Measurements from ENCODE around the gene DAB2IP.

Gene DAB2IP

DNA sequence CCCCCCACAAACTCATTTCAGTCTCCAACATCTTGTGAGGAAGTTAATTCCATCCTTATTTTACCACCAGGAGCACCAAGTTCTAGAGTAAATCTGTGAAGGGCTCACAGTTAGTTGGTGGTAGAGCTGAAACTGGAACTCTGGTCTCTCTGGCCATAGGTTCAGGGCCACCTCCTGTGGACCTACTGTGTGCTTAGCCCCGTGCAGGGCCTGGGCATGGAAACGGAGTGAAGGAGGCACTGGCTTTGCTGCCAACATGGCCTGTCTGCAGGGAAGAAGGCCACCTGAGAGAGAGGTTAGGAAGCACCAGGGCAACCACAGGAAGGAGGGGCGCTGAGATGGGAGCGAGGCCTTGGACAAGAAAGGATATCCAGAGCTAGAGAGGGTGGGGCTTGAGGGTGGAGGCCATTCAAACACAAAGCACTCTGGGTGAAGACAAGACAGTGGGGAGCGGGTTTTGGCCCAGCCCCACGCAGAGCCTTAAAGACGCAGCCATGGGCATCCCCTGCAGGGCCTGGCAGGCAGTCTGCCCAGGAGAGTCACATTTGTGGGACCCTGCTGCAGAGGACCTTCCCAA is 16.0 kb upstream of the DAB2IP start:
- Histone ChIP-seq H3K4me1 (ENCODE audit: insufficient read depth, low read length) (no peaks in the 10 kb centered on the region), H3K9me3 (ENCODE audit: insufficient read depth, low read length, severe bottlenecking) (no peaks in the 10 kb centered on the region), H3K4me3 (ENCODE audit: low read depth in 1 of 2, low read length in 2 of 2) (no peak overlapping the region), H3K4me2 (ENCODE audit: insufficient read depth, low read length) (no peak overlapping the region), H3K36me3 (ENCODE audit: insufficient read depth, low read length) (no peaks in the 10 kb centered on the region), H3K27ac (ENCODE audit: low read length) (no peak overlapping the region), H3K79me2 (ENCODE audit: insufficient read depth, low read length) (no peaks in the 10 kb centered on the region), H3K9ac (ENCODE audit: low read depth, low read length) (no peak overlapping the region), H4K20me1 (ENCODE audit: insufficient read depth, low read length) (no peaks in the 10 kb centered on the region), H3K27me3 (ENCODE audit: insufficient read depth, low read length, poor library complexity) (no peaks in the 10 kb centered on the region), H2AFZ (ENCODE audit: low read depth, low read length) (no peak overlapping the region)
- DNase-seq (no peak), ATAC-seq (ENCODE audit: insufficient read depth, low read depth) (no peak)
- TF ChIP-seq, protein P1, sequence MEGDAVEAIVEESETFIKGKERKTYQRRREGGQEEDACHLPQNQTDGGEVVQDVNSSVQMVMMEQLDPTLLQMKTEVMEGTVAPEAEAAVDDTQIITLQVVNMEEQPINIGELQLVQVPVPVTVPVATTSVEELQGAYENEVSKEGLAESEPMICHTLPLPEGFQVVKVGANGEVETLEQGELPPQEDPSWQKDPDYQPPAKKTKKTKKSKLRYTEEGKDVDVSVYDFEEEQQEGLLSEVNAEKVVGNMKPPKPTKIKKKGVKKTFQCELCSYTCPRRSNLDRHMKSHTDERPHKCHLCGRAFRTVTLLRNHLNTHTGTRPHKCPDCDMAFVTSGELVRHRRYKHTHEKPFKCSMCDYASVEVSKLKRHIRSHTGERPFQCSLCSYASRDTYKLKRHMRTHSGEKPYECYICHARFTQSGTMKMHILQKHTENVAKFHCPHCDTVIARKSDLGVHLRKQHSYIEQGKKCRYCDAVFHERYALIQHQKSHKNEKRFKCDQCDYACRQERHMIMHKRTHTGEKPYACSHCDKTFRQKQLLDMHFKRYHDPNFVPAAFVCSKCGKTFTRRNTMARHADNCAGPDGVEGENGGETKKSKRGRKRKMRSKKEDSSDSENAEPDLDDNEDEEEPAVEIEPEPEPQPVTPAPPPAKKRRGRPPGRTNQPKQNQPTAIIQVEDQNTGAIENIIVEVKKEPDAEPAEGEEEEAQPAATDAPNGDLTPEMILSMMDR (IDR thresholded peaks at IDR 0.05; ENCODE audit: borderline replicate concordance, extremely low read depth, low read length, poor library complexity, severe bottlenecking), result no peak
- no peak for TF ChIP-seq EZH2 (IDR thresholded peaks at IDR 0.05; ENCODE audit: borderline replicate concordance, low read depth, low read length, severe bottlenecking)

- DNase-seq (no peak), ATAC-seq (ENCODE audit: insufficient read depth, low read depth) (no peak)
- Histone ChIP-seq H3K4me1 (ENCODE audit: insufficient read depth, low read length) (no peaks in the 10 kb centered on the region), H3K4me2 (ENCODE audit: insufficient read depth, low read length) (no peak overlapping the region), H3K27me3 (ENCODE audit: insufficient read depth, low read length, poor library complexity) (no peaks in the 10 kb centered on the region), H3K36me3 (ENCODE audit: insufficient read depth, low read length) (no peaks in the 10 kb centered on the region), H3K79me2 (ENCODE audit: insufficient read depth, low read length) (no peaks in the 10 kb centered on the region), H3K9ac (ENCODE audit: low read depth, low read length) (no peak overlapping the region), H2AFZ (ENCODE audit: low read depth, low read length) (no peak overlapping the region), H3K27ac (ENCODE audit: low read length) (no peak overlapping the region), H3K9me3 (ENCODE audit: insufficient read depth, low read length, severe bottlenecking) (no peaks in the 10 kb centered on the region), H3K4me3 (ENCODE audit: low read depth in 1 of 2, low read length in 2 of 2) (no peak overlapping the region), H4K20me1 (ENCODE audit: insufficient read depth, low read length) (no peaks in the 10 kb centered on the region)
- no peak for TF ChIP-seq EZH2 (IDR thresholded peaks at IDR 0.05; ENCODE audit: borderline replicate concordance, low read depth, low read length, severe bottlenecking)
- TF ChIP-seq, protein P1 (IDR thresholded peaks at IDR 0.05; ENCODE audit: borderline replicate concordance, extremely low read depth, low read length, poor library complexity, severe bottlenecking), result no peak
Measured at GRCh38 chr9:121636341-121636865, 15.0 kb upstream of the DAB2IP start.

DNA sequence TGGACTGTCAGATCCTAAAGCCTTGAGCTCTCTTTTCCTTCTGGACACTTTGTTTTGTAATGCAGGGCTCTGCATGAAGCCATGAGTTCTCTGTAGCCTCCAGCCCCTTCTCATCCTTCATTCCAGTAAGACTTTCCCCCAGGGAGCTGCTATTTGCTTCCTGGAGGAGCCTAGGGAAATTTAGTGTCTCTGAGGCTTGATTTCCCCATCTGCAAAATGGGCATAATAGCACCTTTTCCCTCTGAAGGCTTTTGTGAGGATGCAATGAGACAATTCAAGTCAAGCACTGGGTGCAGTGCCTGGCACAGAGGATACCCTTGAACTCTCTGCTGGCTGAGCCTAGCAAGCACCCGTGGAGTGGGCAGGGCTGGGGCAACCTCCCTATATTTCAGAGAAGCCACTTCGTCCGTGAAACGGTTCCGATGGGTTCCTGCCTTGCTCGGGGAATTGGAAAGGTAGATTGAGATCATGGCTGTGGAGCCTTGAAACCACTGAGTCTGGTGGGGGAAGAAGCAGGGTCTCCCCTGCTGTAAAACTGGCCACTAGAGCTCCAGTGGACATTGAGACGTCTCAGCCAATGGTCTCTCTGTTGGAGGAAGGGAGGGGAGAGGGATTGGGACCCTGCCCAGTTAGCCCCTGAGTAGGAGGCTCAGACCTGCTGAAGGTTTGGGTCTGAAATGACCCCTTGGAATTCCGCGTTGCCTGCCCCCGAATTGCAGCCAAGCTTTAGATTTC is 14.3 kb upstream of the DAB2IP start:
- no peak overlapping the region for H2AFZ ChIP-seq (ENCODE audit: low read depth, low read length)
- no peak overlapping the region for H3K4me2 ChIP-seq (ENCODE audit: insufficient read depth, low read length)
- no peak for TF ChIP-seq EZH2 (IDR thresholded peaks at IDR 0.05; ENCODE audit: borderline replicate concordance, low read depth, low read length, severe bottlenecking)
- TF ChIP-seq, protein P1 (IDR thresholded peaks at IDR 0.05; ENCODE audit: borderline replicate concordance, extremely low read depth, low read length, poor library complexity, severe bottlenecking), result no peak
- no peak for DNase-seq
- no peak overlapping the region for H3K27ac ChIP-seq (ENCODE audit: low read length)
- H3K9me3 ChIP-seq (ENCODE audit: insufficient read depth, low read length, severe bottlenecking), result no peaks in the 10 kb centered on the region
- H3K27me3 ChIP-seq (ENCODE audit: insufficient read depth, low read length, poor library complexity), result no peaks in the 10 kb centered on the region
- no peak overlapping the region for H3K9ac ChIP-seq (ENCODE audit: low read depth, low read length)
- H3K4me1 ChIP-seq (ENCODE audit: insufficient read depth, low read length), result no peaks in the 10 kb centered on the region
- no peaks in the 10 kb centered on the region for H3K79me2 ChIP-seq (ENCODE audit: insufficient read depth, low read length)
- ATAC-seq (ENCODE audit: insufficient read depth, low read depth), result no peak
- no peak overlapping the region for H3K4me3 ChIP-seq (ENCODE audit: low read depth in 1 of 2, low read length in 2 of 2)
- no peaks in the 10 kb centered on the region for H4K20me1 ChIP-seq (ENCODE audit: insufficient read depth, low read length)
- H3K36me3 ChIP-seq (ENCODE audit: insufficient read depth, low read length), result no peaks in the 10 kb centered on the region

Data from DND-41 (cell line).